NCI-H2196 treated with DMSO at 0.1 percent for 48 hours (cell line): Measurements from ENCODE around the gene AP3D1.

Source experiments
- DNase-seq: peaks from one replicate; lab custom pipeline; 2025; ENCODE audit not compliant: unreplicated experiment; lab: John Stamatoyannopoulos, UW

The AP3D1 gene

GRCh38 chr19:2070436-2070827 is 80.9 kb downstream of the AP3D1 start:
- no peak for DNase-seq

- DNase-seq, result no peak
Measured at GRCh38 chr19:2064788-2065524, 86.4 kb downstream of the AP3D1 start.

GRCh38 chr19:2064395-2064787 is 87.0 kb downstream of the AP3D1 start:
- DNase-seq, result no peak

- no peak for DNase-seq
Measured at GRCh38 chr19:2063824-2064223, 87.5 kb downstream of the AP3D1 start.

GRCh38 chr19:2062770-2063169 is 88.6 kb downstream of the AP3D1 start:
- no peak for DNase-seq

- no peak for DNase-seq
Measured at GRCh38 chr19:2062389-2062729, 89.0 kb downstream of the AP3D1 start.

GRCh38 chr19:2061495-2062388 is 89.6 kb downstream of the AP3D1 start:
- peak; percentile 97 for DNase-seq

GRCh38 chr19:2060884-2061494 is 90.4 kb downstream of the AP3D1 start:
- no peak for DNase-seq

- peak; percentile 94 for DNase-seq
Measured at GRCh38 chr19:2059422-2060201, 91.8 kb downstream of the AP3D1 start.

GRCh38 chr19:2058570-2059421 is 92.6 kb downstream of the AP3D1 start:
- no peak for DNase-seq

GRCh38 chr19:2057484-2058469 is 93.6 kb downstream of the AP3D1 start:
- no peak for DNase-seq

- no peak for DNase-seq
Measured at GRCh38 chr19:2056837-2057192, 94.6 kb downstream of the AP3D1 start.

GRCh38 chr19:2055931-2056836 is 95.2 kb downstream of the AP3D1 start:
- no peak for DNase-seq

GRCh38 chr19:2054763-2055162 is 96.6 kb downstream of the AP3D1 start:
- no peak for DNase-seq

- DNase-seq, result peak; percentile 58
Measured at GRCh38 chr19:2053601-2054389, 97.6 kb downstream of the AP3D1 start.

- peak; percentile 62 for DNase-seq
Measured at GRCh38 chr19:2051773-2052704, 99.3 kb downstream of the AP3D1 start.
